Fibroblast of lung (primary cell): Measurements from ENCODE around the gene ATP5F1E.

Source experiments
- EZH2 ChIP-seq: IDR thresholded peaks from 2 replicates; pipeline ENCODE4 v1.5.1; 2012; ENCODE audit warnings: low read length, control low read depth, mild to moderate bottlenecking; ENCODE audit errors: missing control alignments
- TF ChIP-seq, protein P1 (sequence below), 2 donors: IDR thresholded peaks in 1 of 2; conservative IDR thresholded peaks in 1 of 2; 1 replicate in 1 of 2; 2 replicates in 1 of 2; pipeline ENCODE4 v1.5.1; 2011 to 2012; ENCODE audit warnings: low read length in 2 of 2, control low read depth in 1 of 2, inconsistent platforms in 1 of 2, low read depth in 1 of 2, mild to moderate bottlenecking in 1 of 2

DNA sequence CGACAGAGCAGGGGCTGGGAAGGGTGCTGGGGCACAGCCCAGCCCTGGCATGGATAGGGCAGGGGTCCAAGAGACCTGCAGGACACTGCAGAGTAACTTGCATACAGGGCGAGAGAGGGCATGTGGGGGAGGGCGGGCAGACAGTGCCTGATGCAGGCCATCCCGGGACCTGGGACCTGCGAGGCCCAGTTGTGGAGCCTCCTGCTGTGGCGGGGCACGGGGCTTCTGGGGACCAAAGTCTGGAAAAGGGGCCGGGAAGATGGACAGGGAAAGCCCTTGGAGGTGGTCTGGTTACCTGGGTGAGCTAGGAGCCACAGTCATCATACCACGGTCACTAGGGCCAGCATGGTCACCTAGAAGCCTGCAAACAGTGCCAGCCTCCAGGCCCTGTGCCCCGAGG lies 13.3 kb downstream of the ATP5F1E start:
- TF ChIP-seq, protein P1, sequence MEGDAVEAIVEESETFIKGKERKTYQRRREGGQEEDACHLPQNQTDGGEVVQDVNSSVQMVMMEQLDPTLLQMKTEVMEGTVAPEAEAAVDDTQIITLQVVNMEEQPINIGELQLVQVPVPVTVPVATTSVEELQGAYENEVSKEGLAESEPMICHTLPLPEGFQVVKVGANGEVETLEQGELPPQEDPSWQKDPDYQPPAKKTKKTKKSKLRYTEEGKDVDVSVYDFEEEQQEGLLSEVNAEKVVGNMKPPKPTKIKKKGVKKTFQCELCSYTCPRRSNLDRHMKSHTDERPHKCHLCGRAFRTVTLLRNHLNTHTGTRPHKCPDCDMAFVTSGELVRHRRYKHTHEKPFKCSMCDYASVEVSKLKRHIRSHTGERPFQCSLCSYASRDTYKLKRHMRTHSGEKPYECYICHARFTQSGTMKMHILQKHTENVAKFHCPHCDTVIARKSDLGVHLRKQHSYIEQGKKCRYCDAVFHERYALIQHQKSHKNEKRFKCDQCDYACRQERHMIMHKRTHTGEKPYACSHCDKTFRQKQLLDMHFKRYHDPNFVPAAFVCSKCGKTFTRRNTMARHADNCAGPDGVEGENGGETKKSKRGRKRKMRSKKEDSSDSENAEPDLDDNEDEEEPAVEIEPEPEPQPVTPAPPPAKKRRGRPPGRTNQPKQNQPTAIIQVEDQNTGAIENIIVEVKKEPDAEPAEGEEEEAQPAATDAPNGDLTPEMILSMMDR (conservative IDR thresholded peaks at IDR 0.05 in 1 of 2, IDR thresholded peaks at IDR 0.05 in 1 of 2; ENCODE audit: low read depth in 1 of 2, low read length in 2 of 2): no peak
- no peak for TF ChIP-seq EZH2
